Measurements from ENCODE around the gene VWA3B. TPM values are rescaled to one million over a fixed set of nuclear protein-coding genes. Genes with fewer than 3 reads are reported as not detected.
"Not testable (repeated sequence)": the region's sequence is repeated elsewhere in the genome, so short reads cannot be mapped to it uniquely, and the experiment has no call there.

The VWA3B gene
- total RNA-seq, 2 donors from 2014 or later = 0.78 TPM; not detected in 1

- Histone ChIP-seq H3K4me1 (peaks cover 8% of the 10 kb centered on the region), H3K27ac (no peak overlapping the region), H3K36me3 (replicated peaks in 1 of 2; ENCODE audit: insufficient read depth in 1 of 2, low read depth in 2 of 2) (no peaks in the 10 kb centered on the region), H3K27me3 (no peaks in the 10 kb centered on the region), H3K9me3 (no peaks in the 10 kb centered on the region), H3K4me3 (no peak overlapping the region)
- 58 to 60% methylated on average over 6 of the region's 6 CpGs for WGBS, 2 donors
- DNase-seq (no peak), ATAC-seq (no peak)
- no peak for TF ChIP-seq CTCF (IDR thresholded peaks at IDR 0.05)
- no peak for TF ChIP-seq POLR2A (IDR thresholded peaks at IDR 0.05)
- intact Hi-C loops (cut with DNase I) = no loop called here
Measured at GRCh38 chr2:98298683-98299164, 211.8 kb downstream of the VWA3B start.

GRCh38 chr2:98299211-98299905, 212.4 kb downstream of the VWA3B start:
- ATAC-seq = no peak
- DNase-seq = no peak
- H3K4me1 ChIP-seq = peaks cover 8% of the 10 kb centered on the region
- H3K27me3 ChIP-seq = no peaks in the 10 kb centered on the region
- 69 to 74% methylated on average over 8 of the region's 8 CpGs for WGBS, 2 donors
- intact Hi-C loops (cut with DNase I) = no loop called here
- H3K4me3 ChIP-seq = no peak overlapping the region
- TF ChIP-seq CTCF (IDR thresholded peaks at IDR 0.05) (no peak), POLR2A (IDR thresholded peaks at IDR 0.05) (no peak)
- H3K9me3 ChIP-seq = no peaks in the 10 kb centered on the region
- H3K36me3 ChIP-seq (replicated peaks in 1 of 2; ENCODE audit: insufficient read depth in 1 of 2, low read depth in 2 of 2) = no peaks in the 10 kb centered on the region
- H3K27ac ChIP-seq = no peak overlapping the region

- Histone ChIP-seq H3K27me3 (no peaks in the 10 kb centered on the region), H3K9me3 (no peaks in the 10 kb centered on the region), H3K27ac (no peak overlapping the region), H3K4me1 (peaks cover 8% of the 10 kb centered on the region), H3K4me3 (no peak overlapping the region), H3K36me3 (replicated peaks in 1 of 2; ENCODE audit: insufficient read depth in 1 of 2, low read depth in 2 of 2) (no peaks in the 10 kb centered on the region)
- no peak for TF ChIP-seq CTCF (IDR thresholded peaks at IDR 0.05)
- no peak for TF ChIP-seq POLR2A (IDR thresholded peaks at IDR 0.05)
- DNase-seq (no peak), ATAC-seq (no peak)
- 83% methylated on average over 10 to 12 of the region's 12 CpGs for WGBS, 2 donors
- intact Hi-C loops (cut with DNase I) = no loop called here
Measured at GRCh38 chr2:98300141-98300874, 213.3 kb downstream of the VWA3B start.

- intact Hi-C loops (cut with DNase I) = no loop called here
- WGBS, 2 donors = 39 to 43% methylated on average over 5 of the region's 5 CpGs
Measured at GRCh38 chr2:98301469-98301868, 214.5 kb downstream of the VWA3B start.

GRCh38 chr2:98307131-98307696, 220.2 kb downstream of the VWA3B start:
- H3K27ac ChIP-seq = peak overlapping the region in 1 of 4 donors; percentile 34
- DNase-seq = peak in 3 of 4 donors; percentile 24 to 37 (median 25)
- intact Hi-C loops (cut with DNase I); H3K36me3 ChIP-seq (replicated peaks in 1 of 2; ENCODE audit: insufficient read depth in 1 of 2, low read depth in 2 of 2); H3K27me3 ChIP-seq; ATAC-seq; H3K9me3 ChIP-seq; H3K4me3 ChIP-seq; H3K4me1 ChIP-seq: not testable (repeated sequence)
- WGBS, 2 donors = 41 to 42% methylated on average over 9 of the region's 9 CpGs

More at GRCh38 chr2:98301469-98301868, 214.5 kb downstream of the VWA3B start:
- Histone ChIP-seq H3K27ac (no peak overlapping the region), H3K36me3 (replicated peaks in 1 of 2; ENCODE audit: insufficient read depth in 1 of 2, low read depth in 2 of 2) (no peaks in the 10 kb centered on the region), H3K4me3 (no peak overlapping the region), H3K27me3 (no peaks in the 10 kb centered on the region), H3K4me1 (peaks cover under 1% of the 10 kb centered on the region), H3K9me3 (no peaks in the 10 kb centered on the region)
- ATAC-seq = no peak
- no peak for DNase-seq
- TF ChIP-seq CTCF (IDR thresholded peaks at IDR 0.05) (no peak), POLR2A (IDR thresholded peaks at IDR 0.05) (no peak)

All from body of pancreas (tissue), 4 donors.